Retinal pigment epithelial cell (primary cell): ENCODE data around the gene RBMS3.

Source experiments
- DNase-seq: peaks from one replicate; pipeline ENCODE4 v3.0.0-alpha.2; 2010; ENCODE audit warnings: low read depth
- H3K4me3 ChIP-seq: 2 replicates; pipeline ENCODE4 v1.5.1; 2011; ENCODE audit warnings: mild to moderate bottlenecking, low read length, control low read depth, moderate library complexity
- TF ChIP-seq, protein P1 (sequence below): conservative IDR thresholded peaks from 2 replicates; pipeline ENCODE4 v1.5.1; 2011; ENCODE audit warnings: low read depth, low read length, control low read depth, inconsistent platforms

Gene RBMS3

GRCh38 chr3:29493109-29493508 lies 212.2 kb downstream of the RBMS3 start:
- no peak for DNase-seq
- H3K4me3 ChIP-seq = no peak overlapping the region
- TF ChIP-seq, protein P1, sequence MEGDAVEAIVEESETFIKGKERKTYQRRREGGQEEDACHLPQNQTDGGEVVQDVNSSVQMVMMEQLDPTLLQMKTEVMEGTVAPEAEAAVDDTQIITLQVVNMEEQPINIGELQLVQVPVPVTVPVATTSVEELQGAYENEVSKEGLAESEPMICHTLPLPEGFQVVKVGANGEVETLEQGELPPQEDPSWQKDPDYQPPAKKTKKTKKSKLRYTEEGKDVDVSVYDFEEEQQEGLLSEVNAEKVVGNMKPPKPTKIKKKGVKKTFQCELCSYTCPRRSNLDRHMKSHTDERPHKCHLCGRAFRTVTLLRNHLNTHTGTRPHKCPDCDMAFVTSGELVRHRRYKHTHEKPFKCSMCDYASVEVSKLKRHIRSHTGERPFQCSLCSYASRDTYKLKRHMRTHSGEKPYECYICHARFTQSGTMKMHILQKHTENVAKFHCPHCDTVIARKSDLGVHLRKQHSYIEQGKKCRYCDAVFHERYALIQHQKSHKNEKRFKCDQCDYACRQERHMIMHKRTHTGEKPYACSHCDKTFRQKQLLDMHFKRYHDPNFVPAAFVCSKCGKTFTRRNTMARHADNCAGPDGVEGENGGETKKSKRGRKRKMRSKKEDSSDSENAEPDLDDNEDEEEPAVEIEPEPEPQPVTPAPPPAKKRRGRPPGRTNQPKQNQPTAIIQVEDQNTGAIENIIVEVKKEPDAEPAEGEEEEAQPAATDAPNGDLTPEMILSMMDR = no peak

- TF ChIP-seq, protein P1 = no peak
- no peak for DNase-seq
- no peak overlapping the region for H3K4me3 ChIP-seq
Measured at GRCh38 chr3:29494305-29495036, 213.6 kb downstream of the RBMS3 start.

GRCh38 chr3:29497282-29497681 lies 216.4 kb downstream of the RBMS3 start:
- no peak for DNase-seq
- TF ChIP-seq, protein P1 = no peak
- no peak overlapping the region for H3K4me3 ChIP-seq

DNA sequence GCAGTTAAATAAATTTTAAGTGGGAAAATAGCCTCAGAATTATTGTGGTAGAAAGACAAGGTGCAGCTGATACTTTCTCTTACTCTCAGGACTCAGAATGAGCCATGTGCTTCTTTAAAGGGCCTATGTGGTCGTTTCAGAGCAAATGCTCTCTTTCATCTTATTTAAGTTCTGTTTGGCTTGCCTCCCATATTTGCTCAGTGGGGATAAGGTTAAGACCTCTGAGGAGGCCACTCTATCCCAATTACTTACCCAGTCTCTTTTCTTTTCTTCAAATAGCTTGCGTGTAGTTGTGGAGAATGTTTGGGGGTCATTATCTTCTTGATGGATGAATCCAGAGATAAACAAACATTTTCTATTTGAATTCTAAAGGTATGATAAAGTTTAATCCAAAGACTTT lies 221.9 kb downstream of the RBMS3 start:
- DNase-seq = no peak
- TF ChIP-seq, protein P1 = no peak
- no peak overlapping the region for H3K4me3 ChIP-seq

GRCh38 chr3:29503314-29503713 lies 222.4 kb downstream of the RBMS3 start:
- TF ChIP-seq, protein P1 = no peak
- DNase-seq = no peak
- H3K4me3 ChIP-seq = no peak overlapping the region

GRCh38 chr3:29503958-29504357 lies 223.1 kb downstream of the RBMS3 start:
- TF ChIP-seq, protein P1 = no peak
- no peak for DNase-seq
- no peak overlapping the region for H3K4me3 ChIP-seq

DNA sequence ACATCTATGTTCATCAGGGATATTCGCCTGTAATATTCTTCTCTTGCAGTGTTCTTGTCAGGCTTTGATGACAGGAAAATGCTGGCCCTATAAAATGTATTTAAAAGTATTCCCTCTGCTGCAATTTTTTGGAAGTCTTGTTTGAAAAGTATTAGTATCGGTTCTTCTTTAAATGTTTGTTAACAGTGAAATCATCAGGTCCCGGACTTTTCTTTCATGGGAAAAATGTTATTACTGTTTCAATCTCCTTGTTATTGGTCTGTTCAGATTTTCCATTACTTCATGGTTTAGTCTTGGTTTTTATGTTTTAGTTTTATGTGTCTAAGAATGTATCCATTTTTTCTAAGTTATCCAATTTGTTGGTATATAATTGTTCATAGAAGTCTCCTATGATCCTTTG lies 225.6 kb downstream of the RBMS3 start:
- H3K4me3 ChIP-seq = no peak overlapping the region
- TF ChIP-seq, protein P1 = no peak

More for the DNA sequence above, 225.6 kb downstream of the RBMS3 start:
- no peak for DNase-seq
